Neural crest cell (in vitro differentiated cells): ENCODE data around the gene RERE. TPM values are rescaled to one million over a fixed set of nuclear protein-coding genes. Genes with fewer than 3 reads are reported as not detected.

Source experiments
- DNase-seq: peaks from one replicate; pipeline ENCODE4 v3.0.0; 2021; ENCODE audit warnings: low read depth, mixed read lengths, low spot score
- H3K27ac Mint-ChIP-seq: one replicate; pipeline ENCODE4 v1.8.0; 2021; ENCODE audit warnings: mild to moderate bottlenecking, mixed read lengths; ENCODE audit not compliant: unreplicated experiment
- H3K27me3 Mint-ChIP-seq: 2 replicates; pipeline ENCODE4 v1.8.0; 2021; ENCODE audit warnings: low read depth, mild to moderate bottlenecking, mixed read lengths
- H3K36me3 Mint-ChIP-seq: 2 replicates; pipeline ENCODE4 v1.8.0; 2021; ENCODE audit warnings: low read depth, mild to moderate bottlenecking, mixed read lengths
- H3K4me1 Mint-ChIP-seq: 2 replicates; pipeline ENCODE4 v1.8.0; 2021; ENCODE audit warnings: mixed read lengths
- H3K4me3 Mint-ChIP-seq: one replicate; pipeline ENCODE4 v1.8.0; 2021; ENCODE audit warnings: mild to moderate bottlenecking, mixed read lengths
- H3K9me3 Mint-ChIP-seq: 2 replicates; pipeline ENCODE4 v1.8.0; 2021; ENCODE audit warnings: mixed read lengths
- CTCF ChIP-seq: fragments of 200-600 bp; sonication (generic); conservative IDR thresholded peaks from 2 replicates; pipeline ENCODE4 v1.5.0; 2021; ENCODE audit warnings: antibody characterized with exemption, mild to moderate bottlenecking
- total RNA-seq: library from RNA; stranded (reverse); gene quantifications from 2 replicates; pipeline ENCODE4 v1.2.1, GENCODE V29; 2021

RERE gene
- total RNA-seq, 1 donor from 2014 or later: 122 TPM

GRCh38 chr1:8352886-8353785 lies 464.3 kb downstream of the RERE start:
- H3K27ac Mint-ChIP-seq: peak overlapping the region; percentile 16
- H3K9me3 Mint-ChIP-seq: no peaks in the 10 kb centered on the region
- no peak for TF ChIP-seq CTCF
- DNase-seq: no peak
- H3K36me3 Mint-ChIP-seq: peaks cover 14% of the 10 kb centered on the region
- H3K4me1 Mint-ChIP-seq: peaks cover 18% of the 10 kb centered on the region
- H3K4me3 Mint-ChIP-seq: peak overlapping the region; percentile 54
- H3K27me3 Mint-ChIP-seq: peaks cover 4% of the 10 kb centered on the region

- Mint-ChIP-seq H3K4me1 (peaks cover 25% of the 10 kb centered on the region), H3K27ac (no peak overlapping the region), H3K9me3 (no peaks in the 10 kb centered on the region), H3K4me3 (peak overlapping the region; percentile 10), H3K36me3 (peaks cover 14% of the 10 kb centered on the region), H3K27me3 (peaks cover 4% of the 10 kb centered on the region)
- TF ChIP-seq CTCF: no peak
- no peak for DNase-seq
These were observed 465.0 kb downstream of the RERE start for GRCh38 chr1:8352471-8352845.

GRCh38 chr1:8351693-8352470 lies 465.6 kb downstream of the RERE start:
- peak; percentile 64 for TF ChIP-seq CTCF
- DNase-seq: peak; percentile 53
- peaks cover 5% of the 10 kb centered on the region for H3K27me3 Mint-ChIP-seq
- no peaks in the 10 kb centered on the region for H3K9me3 Mint-ChIP-seq
- peak overlapping the region; percentile 72 for H3K4me3 Mint-ChIP-seq
- no peak overlapping the region for H3K27ac Mint-ChIP-seq
- H3K36me3 Mint-ChIP-seq: peaks cover 11% of the 10 kb centered on the region
- peaks cover 25% of the 10 kb centered on the region for H3K4me1 Mint-ChIP-seq

GRCh38 chr1:8350914-8351684 lies 466.3 kb downstream of the RERE start:
- DNase-seq: no peak
- Mint-ChIP-seq H3K36me3 (peaks cover 10% of the 10 kb centered on the region), H3K27ac (no peak overlapping the region), H3K4me3 (peak overlapping the region; percentile 9), H3K9me3 (no peaks in the 10 kb centered on the region), H3K27me3 (peaks cover 10% of the 10 kb centered on the region), H3K4me1 (peaks cover 25% of the 10 kb centered on the region)
- TF ChIP-seq CTCF: no peak

GRCh38 chr1:8349961-8350360 lies 467.5 kb downstream of the RERE start:
- no peak overlapping the region for H3K27ac Mint-ChIP-seq
- no peak for DNase-seq
- TF ChIP-seq CTCF: no peak
- peaks cover under 1% of the 10 kb centered on the region for H3K9me3 Mint-ChIP-seq
- peak overlapping the region; percentile 58 for H3K4me3 Mint-ChIP-seq
- H3K27me3 Mint-ChIP-seq: peaks cover 10% of the 10 kb centered on the region
- H3K4me1 Mint-ChIP-seq: peaks cover 26% of the 10 kb centered on the region
- peaks cover 9% of the 10 kb centered on the region for H3K36me3 Mint-ChIP-seq
